ENCODE results near the gene KIAA2012.

- TF ChIP-seq CTCF (IDR thresholded peaks at IDR 0.05; ENCODE audit: low read depth, low read length) (no peak), EZH2phosphoT487 (IDR thresholded peaks at IDR 0.05; ENCODE audit: low read depth) (no peak)
Measured at GRCh38 chr2:202133200-202133908, 60.3 kb downstream of the KIAA2012 start.

Data from OCI-LY3 (cell line).